Measurements from ENCODE around the gene COLEC11.

COLEC11 gene

DNA sequence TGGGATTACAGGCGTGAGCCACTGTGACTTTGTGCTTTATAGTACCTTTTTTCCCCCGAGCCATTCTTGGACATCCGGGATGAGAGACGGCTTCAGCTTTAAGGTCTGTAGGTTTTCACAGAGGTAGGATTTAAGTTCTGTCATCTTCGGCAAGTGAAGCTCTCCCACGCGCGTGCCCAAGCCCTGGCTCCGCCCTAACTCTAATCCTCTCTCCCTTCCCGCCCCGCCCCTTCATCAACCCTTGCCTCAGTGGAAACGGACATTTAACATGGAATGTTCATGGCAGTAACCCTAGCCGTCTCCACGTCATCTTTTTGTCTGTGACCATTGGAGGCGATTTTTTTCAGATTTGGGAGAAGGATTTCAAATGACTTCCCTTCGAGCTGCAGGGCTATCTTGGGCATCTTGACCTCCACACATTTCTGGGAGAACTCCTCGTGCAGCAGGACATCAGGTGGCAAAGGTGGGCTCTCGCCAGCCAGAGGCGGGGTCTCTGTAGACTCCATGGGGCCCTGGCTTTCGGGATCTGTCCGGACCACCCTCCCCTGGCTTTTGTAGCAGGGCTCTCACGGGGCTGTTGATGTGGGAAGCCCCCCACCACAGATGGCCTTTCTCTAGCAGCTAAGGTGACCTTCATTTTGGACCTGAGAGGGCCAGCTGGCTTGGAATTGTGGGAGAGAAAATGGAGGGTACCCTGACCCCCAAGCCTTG, 6.8 kb downstream of the COLEC11 start:
- H3K4me3 ChIP-seq (ENCODE audit: low read depth, low read length) = no peak overlapping the region
- no peak for DNase-seq (ENCODE audit: low read depth)
- no peak for TF ChIP-seq CTCF (IDR thresholded peaks at IDR 0.05; ENCODE audit: low read depth, low read length, missing control alignments)

- no peak overlapping the region for H3K4me3 ChIP-seq (ENCODE audit: low read depth, low read length)
- no peak for TF ChIP-seq CTCF (IDR thresholded peaks at IDR 0.05; ENCODE audit: low read depth, low read length, missing control alignments)
- DNase-seq (ENCODE audit: low read depth) = no peak
Observed at GRCh38 chr2:3602553-3603339, 7.8 kb downstream of the COLEC11 start.

- no peak for TF ChIP-seq CTCF (IDR thresholded peaks at IDR 0.05; ENCODE audit: low read depth, low read length, missing control alignments)
- no peak for DNase-seq (ENCODE audit: low read depth)
- H3K4me3 ChIP-seq (ENCODE audit: low read depth, low read length) = no peak overlapping the region
Observed at GRCh38 chr2:3603536-3604206, 8.8 kb downstream of the COLEC11 start.

DNA sequence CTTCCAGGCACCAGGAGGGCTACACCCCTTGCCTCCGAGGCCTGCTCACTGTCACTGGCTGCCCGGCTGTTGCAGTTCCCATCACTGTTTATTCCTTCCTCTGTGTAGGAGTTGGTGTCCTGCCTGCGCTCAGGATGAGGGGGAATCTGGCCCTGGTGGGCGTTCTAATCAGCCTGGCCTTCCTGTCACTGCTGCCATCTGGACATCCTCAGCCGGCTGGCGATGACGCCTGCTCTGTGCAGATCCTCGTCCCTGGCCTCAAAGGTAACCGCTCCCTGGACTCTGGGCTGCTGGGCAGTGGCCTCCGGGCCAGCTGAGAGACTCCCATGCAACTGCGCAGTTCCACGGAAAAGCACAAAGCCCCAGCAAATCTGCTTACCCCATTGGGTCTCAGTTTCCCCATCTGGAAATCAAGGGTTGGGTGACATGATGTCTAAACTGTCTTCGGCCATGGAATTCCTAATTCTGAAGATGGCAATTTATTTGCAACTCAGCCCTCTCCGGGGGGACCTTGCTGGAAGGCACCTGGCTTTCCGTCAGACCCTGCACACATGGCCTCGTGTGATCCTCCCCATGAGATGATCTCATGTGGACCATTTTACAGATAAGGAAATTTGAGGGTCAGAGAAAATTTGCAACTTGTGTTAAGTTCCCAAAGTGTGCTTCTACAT, 9.4 kb downstream of the COLEC11 start:
- DNase-seq (ENCODE audit: low read depth) = no peak
- TF ChIP-seq CTCF (IDR thresholded peaks at IDR 0.05; ENCODE audit: low read depth, low read length, missing control alignments) = no peak
- no peak overlapping the region for H3K4me3 ChIP-seq (ENCODE audit: low read depth, low read length)

- TF ChIP-seq CTCF (IDR thresholded peaks at IDR 0.05; ENCODE audit: low read depth, low read length, missing control alignments) = no peak
- H3K4me3 ChIP-seq (ENCODE audit: low read depth, low read length) = no peak overlapping the region
- no peak for DNase-seq (ENCODE audit: low read depth)
Observed at GRCh38 chr2:3604991-3605961, 10.4 kb downstream of the COLEC11 start.

DNA sequence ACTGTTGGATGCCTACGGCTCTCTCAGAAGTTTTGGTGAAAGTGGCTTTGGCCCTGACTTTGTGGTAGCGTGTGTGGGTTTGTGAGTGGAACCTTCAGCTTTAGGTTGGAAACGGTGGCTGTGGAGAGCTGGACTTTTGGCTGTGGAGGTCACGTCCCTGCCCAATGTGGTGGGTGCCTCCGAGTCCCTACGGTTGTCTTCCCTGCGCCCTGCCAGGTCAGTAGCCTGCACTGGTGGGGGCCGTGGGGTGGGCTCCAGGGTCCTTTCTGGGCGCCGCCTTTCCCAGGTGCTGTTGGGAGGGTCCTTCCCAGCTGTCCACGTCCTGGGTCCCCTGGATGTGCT, 11.1 kb downstream of the COLEC11 start:
- TF ChIP-seq CTCF (IDR thresholded peaks at IDR 0.05; ENCODE audit: low read depth, low read length, missing control alignments) = no peak
- no peak for DNase-seq (ENCODE audit: low read depth)
- H3K4me3 ChIP-seq (ENCODE audit: low read depth, low read length) = no peak overlapping the region

Data from GM12864 (cell line).